HEK293 (cell line): Measurements from ENCODE around the gene CYP4F22.
"Not testable (repeated sequence)": the region's sequence is repeated elsewhere in the genome, so short reads cannot be mapped to it uniquely, and the experiment has no call there.

Experiments
- CTCF ChIA-PET: fragments of 350-600 bp; formaldehyde crosslinking; extraction: SDS; loops from one replicate; lab custom pipeline; 2021; ENCODE audit warnings: antibody characterized with exemption; lab: Yijun Ruan, JAX
- POLR2A ChIA-PET: fragments of 300-600 bp; formaldehyde crosslinking; extraction: SDS; loops from one replicate; lab custom pipeline; 2020; ENCODE audit warnings: antibody characterized with exemption, inconsistent platforms; lab: Yijun Ruan, JAX
- H3K27ac ChIP-seq: fragments of 200-500 bp; sonication (Bioruptor generic); 2 replicates; pipeline ENCODE4 v1.5.1; 2014; ENCODE audit warnings: low read depth, low read length, control low read depth, inconsistent platforms; ENCODE audit errors: extremely low read depth
- H3K36me3 ChIP-seq, 2 experiments: fragments of 200-500 bp in 1 of 2; sonication (Bioruptor generic) in 1 of 2; 1 replicate in 1 of 2; 2 replicates in 1 of 2; pipeline ENCODE4 v1.5.1; 2014 to 2017; ENCODE audit warnings: inconsistent platforms in 2 of 2, low read length in 2 of 2; ENCODE audit not compliant: control insufficient read depth in 2 of 2, insufficient read depth in 1 of 2
- H3K4me1 ChIP-seq: fragments of 200-500 bp; sonication (Bioruptor generic); 2 replicates; pipeline ENCODE4 v1.5.1; 2014; ENCODE audit warnings: mild to moderate bottlenecking, low read length, inconsistent platforms; ENCODE audit not compliant: control insufficient read depth, insufficient read depth
- H3K4me3 ChIP-seq: 2 replicates; pipeline ENCODE4 v1.5.1; 2011; ENCODE audit warnings: low read depth, mild to moderate bottlenecking, control low read depth, low read length, moderate library complexity
- H3K9me3 ChIP-seq: fragments of 200-500 bp; sonication (Bioruptor generic); 2 replicates; pipeline ENCODE4 v1.5.1; 2014; ENCODE audit warnings: low read depth, low read length, inconsistent platforms; ENCODE audit not compliant: control insufficient read depth, insufficient read depth
- REPIN1 ChIP-seq: fragments of 450-650 bp; formaldehyde crosslinking; IDR thresholded peaks from 2 replicates; pipeline ENCODE4 v1.5.1; 2017; ENCODE audit warnings: missing biosample characterization, missing genetic modification characterization, low read depth
- SP2 ChIP-seq: fragments of 450-650 bp; formaldehyde crosslinking; IDR thresholded peaks from 2 replicates; pipeline ENCODE4 v1.5.1; 2016; ENCODE audit warnings: missing biosample characterization, missing genetic modification characterization
- TSHZ1 ChIP-seq: fragments of 450-650 bp; formaldehyde crosslinking; IDR thresholded peaks from 2 replicates; pipeline ENCODE4 v1.5.1; 2016; ENCODE audit warnings: missing biosample characterization, missing genetic modification characterization, borderline replicate concordance
- ZNF449 ChIP-seq: fragments of 450-650 bp; formaldehyde crosslinking; IDR thresholded peaks from 2 replicates; pipeline ENCODE4 v1.5.1; 2017; ENCODE audit warnings: missing biosample characterization, mild to moderate bottlenecking, missing genetic modification characterization, moderate library complexity
- ZNF664 ChIP-seq: fragments of 450-650 bp; formaldehyde crosslinking; IDR thresholded peaks from 2 replicates; pipeline ENCODE4 v1.5.1; 2016; ENCODE audit warnings: missing biosample characterization, missing genetic modification characterization
- TF ChIP-seq, protein P1 (sequence below): fragments of 450-650 bp; formaldehyde crosslinking; conservative IDR thresholded peaks from 2 replicates; pipeline ENCODE4 v1.5.1; 2016; ENCODE audit warnings: low read depth, missing biosample characterization, missing genetic modification characterization
- TF ChIP-seq, protein P2 (sequence below): fragments of 450-650 bp; formaldehyde crosslinking; IDR thresholded peaks from 2 replicates; pipeline ENCODE4 v1.5.1; 2016; ENCODE audit warnings: missing biosample characterization, missing genetic modification characterization

The CYP4F22 gene

GRCh38 chr19:15591796-15592195 is 83.5 kb downstream of the CYP4F22 start:
- TF ChIP-seq SP2 (tag by site-specific recombination) (no peak), TSHZ1 (tag by site-specific recombination) (no peak), REPIN1 (tag by site-specific recombination) (no peak), ZNF664 (tag by site-specific recombination) (no peak), ZNF449 (no peak)
- TF ChIP-seq, protein P1, sequence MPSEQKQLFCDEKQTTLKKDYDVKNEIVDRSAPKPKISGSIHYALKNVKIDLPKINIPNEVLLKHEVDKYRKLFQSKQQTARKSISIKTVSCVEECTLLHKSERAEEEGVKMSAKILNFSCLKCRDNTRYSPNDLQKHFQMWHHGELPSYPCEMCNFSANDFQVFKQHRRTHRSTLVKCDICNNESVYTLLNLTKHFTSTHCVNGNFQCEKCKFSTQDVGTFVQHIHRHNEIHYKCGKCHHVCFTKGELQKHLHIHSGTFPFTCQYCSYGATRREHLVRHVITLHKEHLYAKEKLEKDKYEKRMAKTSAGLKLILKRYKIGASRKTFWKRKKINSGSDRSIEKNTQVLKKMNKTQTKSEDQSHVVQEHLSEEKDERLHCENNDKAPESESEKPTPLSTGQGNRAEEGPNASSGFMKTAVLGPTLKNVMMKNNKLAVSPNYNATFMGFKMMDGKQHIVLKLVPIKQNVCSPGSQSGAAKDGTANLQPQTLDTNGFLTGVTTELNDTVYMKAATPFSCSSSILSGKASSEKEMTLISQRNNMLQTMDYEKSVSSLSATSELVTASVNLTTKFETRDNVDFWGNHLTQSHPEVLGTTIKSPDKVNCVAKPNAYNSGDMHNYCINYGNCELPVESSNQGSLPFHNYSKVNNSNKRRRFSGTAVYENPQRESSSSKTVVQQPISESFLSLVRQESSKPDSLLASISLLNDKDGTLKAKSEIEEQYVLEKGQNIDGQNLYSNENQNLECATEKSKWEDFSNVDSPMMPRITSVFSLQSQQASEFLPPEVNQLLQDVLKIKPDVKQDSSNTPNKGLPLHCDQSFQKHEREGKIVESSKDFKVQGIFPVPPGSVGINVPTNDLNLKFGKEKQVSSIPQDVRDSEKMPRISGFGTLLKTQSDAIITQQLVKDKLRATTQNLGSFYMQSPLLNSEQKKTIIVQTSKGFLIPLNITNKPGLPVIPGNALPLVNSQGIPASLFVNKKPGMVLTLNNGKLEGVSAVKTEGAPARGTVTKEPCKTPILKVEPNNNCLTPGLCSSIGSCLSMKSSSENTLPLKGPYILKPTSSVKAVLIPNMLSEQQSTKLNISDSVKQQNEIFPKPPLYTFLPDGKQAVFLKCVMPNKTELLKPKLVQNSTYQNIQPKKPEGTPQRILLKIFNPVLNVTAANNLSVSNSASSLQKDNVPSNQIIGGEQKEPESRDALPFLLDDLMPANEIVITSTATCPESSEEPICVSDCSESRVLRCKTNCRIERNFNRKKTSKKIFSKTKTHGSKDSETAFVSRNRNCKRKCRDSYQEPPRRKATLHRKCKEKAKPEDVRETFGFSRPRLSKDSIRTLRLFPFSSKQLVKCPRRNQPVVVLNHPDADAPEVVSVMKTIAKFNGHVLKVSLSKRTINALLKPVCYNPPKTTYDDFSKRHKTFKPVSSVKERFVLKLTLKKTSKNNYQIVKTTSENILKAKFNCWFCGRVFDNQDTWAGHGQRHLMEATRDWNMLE (tag by site-specific recombination) = no peak
- TF ChIP-seq, protein P2, sequence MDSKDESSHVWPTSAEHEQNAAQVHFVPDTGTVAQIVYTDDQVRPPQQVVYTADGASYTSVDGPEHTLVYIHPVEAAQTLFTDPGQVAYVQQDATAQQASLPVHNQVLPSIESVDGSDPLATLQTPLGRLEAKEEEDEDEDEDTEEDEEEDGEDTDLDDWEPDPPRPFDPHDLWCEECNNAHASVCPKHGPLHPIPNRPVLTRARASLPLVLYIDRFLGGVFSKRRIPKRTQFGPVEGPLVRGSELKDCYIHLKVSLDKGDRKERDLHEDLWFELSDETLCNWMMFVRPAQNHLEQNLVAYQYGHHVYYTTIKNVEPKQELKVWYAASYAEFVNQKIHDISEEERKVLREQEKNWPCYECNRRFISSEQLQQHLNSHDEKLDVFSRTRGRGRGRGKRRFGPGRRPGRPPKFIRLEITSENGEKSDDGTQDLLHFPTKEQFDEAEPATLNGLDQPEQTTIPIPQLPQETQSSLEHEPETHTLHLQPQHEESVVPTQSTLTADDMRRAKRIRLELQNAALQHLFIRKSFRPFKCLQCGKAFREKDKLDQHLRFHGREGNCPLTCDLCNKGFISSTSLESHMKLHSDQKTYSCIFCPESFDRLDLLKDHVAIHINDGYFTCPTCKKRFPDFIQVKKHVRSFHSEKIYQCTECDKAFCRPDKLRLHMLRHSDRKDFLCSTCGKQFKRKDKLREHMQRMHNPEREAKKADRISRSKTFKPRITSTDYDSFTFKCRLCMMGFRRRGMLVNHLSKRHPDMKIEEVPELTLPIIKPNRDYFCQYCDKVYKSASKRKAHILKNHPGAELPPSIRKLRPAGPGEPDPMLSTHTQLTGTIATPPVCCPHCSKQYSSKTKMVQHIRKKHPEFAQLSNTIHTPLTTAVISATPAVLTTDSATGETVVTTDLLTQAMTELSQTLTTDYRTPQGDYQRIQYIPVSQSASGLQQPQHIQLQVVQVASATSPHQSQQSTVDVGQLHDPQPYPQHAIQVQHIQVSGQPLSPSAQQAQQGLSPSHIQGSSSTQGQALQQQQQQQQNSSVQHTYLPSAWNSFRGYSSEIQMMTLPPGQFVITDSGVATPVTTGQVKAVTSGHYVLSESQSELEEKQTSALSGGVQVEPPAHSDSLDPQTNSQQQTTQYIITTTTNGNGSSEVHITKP (tag by site-specific recombination) = no peak
- Histone ChIP-seq H3K4me3 (no peak overlapping the region), H3K27ac (no peak overlapping the region), H3K9me3 (no peaks in the 10 kb centered on the region), H3K36me3 (no peaks in the 10 kb centered on the region), H3K4me1 (no peaks in the 10 kb centered on the region)
- ChIA-PET POLR2A (no interaction called here), CTCF (no interaction called here)

- POLR2A ChIA-PET, H3K4me3 ChIP-seq, H3K36me3 ChIP-seq, H3K4me1 ChIP-seq, H3K9me3 ChIP-seq, H3K27ac ChIP-seq: not testable (repeated sequence)
- CTCF ChIA-PET = interaction anchor here (0.6 kb wide), 1 partner anchor 831 kb away, joined by 4 read pairs; no protein-coding TSS in a partner anchor
These were observed 84.2 kb downstream of the CYP4F22 start for GRCh38 chr19:15592506-15592905.

DNA sequence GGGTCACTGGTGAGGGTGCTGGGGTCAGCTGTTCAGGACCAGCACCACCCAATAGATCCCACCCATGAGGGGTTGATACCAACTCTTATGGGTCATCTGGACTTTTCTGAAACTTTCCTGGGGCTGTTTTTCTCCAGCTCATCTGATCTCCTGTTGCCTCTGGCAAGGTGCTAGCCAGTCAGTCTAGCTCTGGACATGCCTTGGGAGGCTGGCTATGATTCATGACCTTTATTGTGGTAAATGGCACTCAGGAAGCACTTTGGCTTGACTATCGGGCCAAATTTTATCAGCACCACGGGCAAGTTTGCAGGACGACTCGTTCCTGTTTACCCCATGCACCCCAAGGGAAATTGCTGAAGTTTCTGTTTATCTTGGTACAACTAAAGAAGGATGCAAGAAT is 85.4 kb downstream of the CYP4F22 start:
- H3K4me3 ChIP-seq, CTCF ChIA-PET, H3K4me1 ChIP-seq, H3K27ac ChIP-seq, H3K9me3 ChIP-seq, POLR2A ChIA-PET, H3K36me3 ChIP-seq: not testable (repeated sequence)
